K562 (cell line): ENCODE data around the gene CYB5B. TPM values are rescaled to one million over a fixed set of nuclear protein-coding genes. Genes with fewer than 3 reads are reported as not detected.

ENCODE experiments used
- FOSL1 ChIP-seq: fragments of 200-800 bp; sonication (Bioruptor generic); conservative IDR thresholded peaks from 2 replicates; pipeline ENCODE4 v1.6.1; 2016; ENCODE audit warnings: missing genetic modification characterization, missing compliant biosample characterization
- FUS ChIP-seq: fragments of 200-400 bp; formaldehyde crosslinking; optimal IDR thresholded peaks from 2 replicates; pipeline ENCODE3; 2017; ENCODE audit warnings: low read depth, low read length
- GABPB1 ChIP-seq: sonication (generic); formaldehyde crosslinking; IDR thresholded peaks from 2 replicates; pipeline ENCODE4 v1.8.0; 2022; ENCODE audit warnings: mild to moderate bottlenecking, missing genetic modification reagents
- GATA2 ChIP-seq: sonication (generic); formaldehyde crosslinking; IDR thresholded peaks from 2 replicates; pipeline ENCODE4 v1.4.0; 2020; ENCODE audit warnings: mild to moderate bottlenecking, missing genetic modification reagents
- ILK ChIP-seq: fragments of 450-650 bp; IDR thresholded peaks from 2 replicates; pipeline ENCODE4 v1.6.1; 2016; ENCODE audit warnings: missing genetic modification characterization, low read depth, mild to moderate bottlenecking, missing compliant biosample characterization, moderate library complexity, borderline replicate concordance
- KDM1A ChIP-seq, 2 experiments: fragments of 450-650 bp; IDR thresholded peaks; 2 replicates each; pipeline ENCODE4 v1.6.1; 2016; ENCODE audit warnings: mild to moderate bottlenecking in 2 of 2
- LARP7 ChIP-seq: fragments of 450-650 bp; IDR thresholded peaks from 2 replicates; pipeline ENCODE4 v1.6.1; 2016
- MTF1 ChIP-seq: fragments of 250-450 bp; sonication (Bioruptor Pico); IDR thresholded peaks from 2 replicates; pipeline ENCODE4 v1.9.0; 2021; ENCODE audit warnings: moderate library complexity, mild to moderate bottlenecking, inconsistent platforms, borderline replicate concordance
- NR2C2 ChIP-seq, 2 experiments: fragments of 200-800 bp in 1 of 2; sonication (Bioruptor generic) in 1 of 2; sonication (generic) in 1 of 2; formaldehyde crosslinking in 1 of 2; IDR thresholded peaks; 2 replicates each; pipeline versions ENCODE4 v1.6.1 to v1.8.0; 2016 to 2022; ENCODE audit warnings: mild to moderate bottlenecking in 1 of 2, missing compliant biosample characterization in 1 of 2, missing genetic modification characterization in 1 of 2, missing genetic modification reagents in 1 of 2
- NRF1 ChIP-seq, 2 experiments: fragments of 450-650 bp; IDR thresholded peaks in 1 of 2; conservative IDR thresholded peaks in 1 of 2; 2 replicates each; pipeline ENCODE4 v1.6.1; 2014; ENCODE audit warnings: mild to moderate bottlenecking in 2 of 2
- POLR2A ChIP-seq: fragments of 450-650 bp; conservative IDR thresholded peaks from 2 replicates; pipeline ENCODE4 v1.6.1; 2016
- POLR3G ChIP-seq: IDR thresholded peaks from 2 replicates; pipeline ENCODE4 v1.6.1; 2011; ENCODE audit not compliant: insufficient read length, insufficient replicate concordance; ENCODE audit errors: extremely low read depth
- RAD21 ChIP-seq, 2 experiments: fragments of 250-450 bp in 1 of 2; fragments of 450-650 bp in 1 of 2; sonication (Bioruptor Pico) in 1 of 2; formaldehyde crosslinking in 1 of 2; IDR thresholded peaks in 1 of 2; conservative IDR thresholded peaks in 1 of 2; 2 replicates each; pipeline versions ENCODE4 v1.4.0 to v1.8.0; 2020 to 2022; ENCODE audit warnings: mild to moderate bottlenecking in 2 of 2, moderate library complexity in 1 of 2
- SIN3B ChIP-seq: fragments of 450-650 bp; IDR thresholded peaks from 2 replicates; pipeline ENCODE4 v1.6.1; 2017; ENCODE audit warnings: low read depth, mild to moderate bottlenecking, moderate library complexity
- TBP ChIP-seq: optimal IDR thresholded peaks from 2 replicates; pipeline ENCODE3; 2011; ENCODE audit warnings: low read depth, low read length, improper control_type of control experiment
- ZBTB1 ChIP-seq: sonication (generic); formaldehyde crosslinking; IDR thresholded peaks from 2 replicates; pipeline ENCODE4 v1.8.1; 2023; ENCODE audit warnings: missing genetic modification reagents, low read depth, mild to moderate bottlenecking, borderline replicate concordance
- ZKSCAN3 ChIP-seq: fragments of 250-450 bp; sonication (Bioruptor Pico); IDR thresholded peaks from 2 replicates; pipeline ENCODE4 v1.4.0; 2020
- ZNF3 ChIP-seq: fragments of 250-450 bp; sonication (Bioruptor Pico); IDR thresholded peaks from 2 replicates; pipeline ENCODE4 v1.5.0; 2021; ENCODE audit warnings: mild to moderate bottlenecking, moderate library complexity
- ZNF707 ChIP-seq: fragments of 250-450 bp; sonication (Bioruptor Pico); conservative IDR thresholded peaks from 2 replicates; pipeline ENCODE4 v1.8.0; 2022; ENCODE audit warnings: inconsistent platforms, mild to moderate bottlenecking, moderate library complexity
- ZNF778 ChIP-seq: fragments of 450-650 bp; formaldehyde crosslinking; IDR thresholded peaks from 2 replicates; pipeline ENCODE4 v1.4.0; 2020; ENCODE audit warnings: mild to moderate bottlenecking, moderate library complexity
- polyA plus RNA-seq, 8 experiments: library from polyadenylated mRNA; depleted of rRNA in 4 of 8; stranded (reverse) in 5 of 8; unstranded in 3 of 8; fragments of >200 nt; fragmentation: Nextera tagmentation in 2 of 8; fragmentation: Illumina TruSeq in 1 of 8; extraction: Ambion mirVana in 2 of 8; extraction: Trizol in 1 of 8; gene quantifications; 2 replicates each; pipeline versions ENCODE4 v1.2.1 to v1.2.3, GENCODE V29; 2011 to 2014; ENCODE audit warnings: inconsistent platforms in 1 of 8, missing spikeins in 1 of 8
- total RNA-seq, 7 experiments: library from RNA; depleted of rRNA in 6 of 7; stranded (reverse); fragments of >200 nt in 6 of 7; fragmentation: Illumina TruSeq in 2 of 7; extraction: Trizol in 2 of 7; gene quantifications; 2 replicates each; pipeline versions ENCODE4 v1.2.1 to v1.2.3, GENCODE V29; 2011 to 2021; ENCODE audit warnings: low replicate concordance in 1 of 7
- TF ChIP-seq, protein P1 (sequence below): fragments of 450-650 bp; formaldehyde crosslinking; IDR thresholded peaks from 2 replicates; pipeline ENCODE4 v1.4.0; 2020; ENCODE audit warnings: mild to moderate bottlenecking, mixed read lengths
- TF ChIP-seq, protein P2 (sequence below): fragments of 250-450 bp; sonication (Bioruptor Pico); IDR thresholded peaks from 2 replicates; pipeline ENCODE4 v1.5.0; 2021
- TF ChIP-seq, protein P3 (sequence below): sonication (generic); formaldehyde crosslinking; IDR thresholded peaks from 2 replicates; pipeline ENCODE4 v1.8.0; 2022; ENCODE audit warnings: mild to moderate bottlenecking, missing genetic modification reagents, borderline replicate concordance
- TF ChIP-seq, protein P4 (sequence below): fragments of 250-450 bp; sonication (Bioruptor Pico); IDR thresholded peaks from 2 replicates; pipeline ENCODE4 v1.5.0; 2021

The CYB5B gene
- total and polyA plus RNA-seq, 9 of the 15 experiments (the other 6 are each of a cell fraction or from before 2014, with no cell fraction given), result 29.9 to 274 (median 136) TPM

DNA sequence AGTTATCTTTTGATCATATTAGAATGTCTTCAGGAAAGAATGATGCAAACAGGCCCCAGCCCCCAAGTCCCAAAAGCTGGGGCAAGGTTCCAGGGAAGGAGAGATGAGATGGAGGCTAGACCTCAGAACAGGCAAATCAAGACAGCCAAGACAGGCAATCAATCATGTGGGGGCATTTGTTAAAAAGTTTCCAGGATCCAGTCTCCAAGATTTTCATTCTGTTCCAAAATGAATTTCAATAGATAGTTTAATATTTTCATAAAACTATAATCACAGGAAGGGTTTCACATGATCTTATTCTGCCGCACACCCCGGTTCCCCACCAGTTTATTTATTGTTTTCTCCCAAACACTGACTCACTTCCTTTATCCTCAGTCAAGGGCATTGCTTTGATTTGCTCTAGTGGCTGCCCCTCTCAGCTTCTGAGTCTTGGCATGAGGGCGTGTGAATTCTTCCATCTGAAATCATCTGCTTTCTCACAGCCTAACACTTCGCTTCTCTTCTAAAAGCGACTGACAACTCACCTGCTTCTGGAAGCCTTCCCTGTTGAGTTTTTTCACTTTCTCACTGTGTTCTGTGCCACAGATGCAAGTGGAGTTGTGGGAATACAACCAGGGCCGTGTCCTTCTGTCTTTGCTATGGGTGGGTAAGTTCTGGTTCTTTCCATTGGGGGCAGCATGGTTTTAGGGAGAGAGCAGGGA, 26.4 kb upstream of the CYB5B start (continued):
- TF ChIP-seq POLR3G (no peak), TBP (no peak), ZNF778 (CRISPR knock-in tag) (no peak), ZKSCAN3 (CRISPR knock-in tag) (no peak), MTF1 (CRISPR knock-in tag) (no peak), KDM1A (IDR thresholded peaks at IDR 0.05) (peak in 1 of 2 experiments; percentile 42; a peak in 1 of 4 replicates), NR2C2 (CRISPR knock-in tag; IDR thresholded peaks at IDR 0.05) (no peak), NR2C2 (tag; IDR thresholded peaks at IDR 0.05) (no peak), POLR2A (no peak), RAD21 (CRISPR knock-in tag; conservative IDR thresholded peaks at IDR 0.05 in 1 of 2, IDR thresholded peaks at IDR 0.05 in 1 of 2) (peak; percentile 47 to 71; a peak in 3 of 4 replicates), GATA2 (no peak), ZNF3 (CRISPR knock-in tag) (no peak), FOSL1 (tag) (peak; percentile 41; the same call in 1 of the 2 replicates), FUS (no peak), NRF1 (conservative IDR thresholded peaks at IDR 0.05 in 1 of 2, IDR thresholded peaks at IDR 0.05 in 1 of 2) (no peak), ILK (tag) (no peak), LARP7 (no peak), GABPB1 (CRISPR knock-in tag) (no peak), SIN3B (no peak), ZNF707 (no peak), ZBTB1 (no peak)
- TF ChIP-seq, protein P1, sequence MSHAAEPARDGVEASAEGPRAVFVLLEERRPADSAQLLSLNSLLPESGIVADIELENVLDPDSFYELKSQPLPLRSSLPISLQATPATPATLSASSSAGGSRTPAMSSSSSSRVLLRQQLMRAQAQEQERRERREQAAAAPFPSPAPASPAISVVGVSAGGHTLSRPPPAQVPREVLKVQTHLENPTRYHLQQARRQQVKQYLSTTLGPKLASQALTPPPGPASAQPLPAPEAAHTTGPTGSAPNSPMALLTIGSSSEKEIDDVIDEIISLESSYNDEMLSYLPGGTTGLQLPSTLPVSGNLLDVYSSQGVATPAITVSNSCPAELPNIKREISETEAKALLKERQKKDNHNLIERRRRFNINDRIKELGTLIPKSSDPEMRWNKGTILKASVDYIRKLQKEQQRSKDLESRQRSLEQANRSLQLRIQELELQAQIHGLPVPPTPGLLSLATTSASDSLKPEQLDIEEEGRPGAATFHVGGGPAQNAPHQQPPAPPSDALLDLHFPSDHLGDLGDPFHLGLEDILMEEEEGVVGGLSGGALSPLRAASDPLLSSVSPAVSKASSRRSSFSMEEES, result no peak
- TF ChIP-seq, protein P2, sequence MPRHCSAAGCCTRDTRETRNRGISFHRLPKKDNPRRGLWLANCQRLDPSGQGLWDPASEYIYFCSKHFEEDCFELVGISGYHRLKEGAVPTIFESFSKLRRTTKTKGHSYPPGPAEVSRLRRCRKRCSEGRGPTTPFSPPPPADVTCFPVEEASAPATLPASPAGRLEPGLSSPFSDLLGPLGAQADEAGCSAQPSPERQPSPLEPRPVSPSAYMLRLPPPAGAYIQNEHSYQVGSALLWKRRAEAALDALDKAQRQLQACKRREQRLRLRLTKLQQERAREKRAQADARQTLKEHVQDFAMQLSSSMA (CRISPR knock-in tag), result no peak
- TF ChIP-seq, protein P3, sequence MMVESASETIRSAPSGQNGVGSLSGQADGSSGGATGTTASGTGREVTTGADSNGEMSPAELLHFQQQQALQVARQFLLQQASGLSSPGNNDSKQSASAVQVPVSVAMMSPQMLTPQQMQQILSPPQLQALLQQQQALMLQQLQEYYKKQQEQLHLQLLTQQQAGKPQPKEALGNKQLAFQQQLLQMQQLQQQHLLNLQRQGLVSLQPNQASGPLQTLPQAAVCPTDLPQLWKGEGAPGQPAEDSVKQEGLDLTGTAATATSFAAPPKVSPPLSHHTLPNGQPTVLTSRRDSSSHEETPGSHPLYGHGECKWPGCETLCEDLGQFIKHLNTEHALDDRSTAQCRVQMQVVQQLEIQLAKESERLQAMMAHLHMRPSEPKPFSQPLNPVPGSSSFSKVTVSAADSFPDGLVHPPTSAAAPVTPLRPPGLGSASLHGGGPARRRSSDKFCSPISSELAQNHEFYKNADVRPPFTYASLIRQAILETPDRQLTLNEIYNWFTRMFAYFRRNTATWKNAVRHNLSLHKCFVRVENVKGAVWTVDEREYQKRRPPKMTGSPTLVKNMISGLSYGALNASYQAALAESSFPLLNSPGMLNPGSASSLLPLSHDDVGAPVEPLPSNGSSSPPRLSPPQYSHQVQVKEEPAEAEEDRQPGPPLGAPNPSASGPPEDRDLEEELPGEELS (CRISPR knock-in tag), result 0 out of 2 replicates have a peak, but pooled peaks have one; percentile 23
- TF ChIP-seq, protein P4, sequence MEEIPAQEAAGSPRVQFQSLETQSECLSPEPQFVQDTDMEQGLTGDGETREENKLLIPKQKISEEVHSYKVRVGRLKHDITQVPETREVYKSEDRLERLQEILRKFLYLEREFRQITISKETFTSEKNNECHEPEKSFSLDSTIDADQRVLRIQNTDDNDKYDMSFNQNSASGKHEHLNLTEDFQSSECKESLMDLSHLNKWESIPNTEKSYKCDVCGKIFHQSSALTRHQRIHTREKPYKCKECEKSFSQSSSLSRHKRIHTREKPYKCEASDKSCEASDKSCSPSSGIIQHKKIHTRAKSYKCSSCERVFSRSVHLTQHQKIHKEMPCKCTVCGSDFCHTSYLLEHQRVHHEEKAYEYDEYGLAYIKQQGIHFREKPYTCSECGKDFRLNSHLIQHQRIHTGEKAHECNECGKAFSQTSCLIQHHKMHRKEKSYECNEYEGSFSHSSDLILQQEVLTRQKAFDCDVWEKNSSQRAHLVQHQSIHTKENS, result no peak
